NCI-H2081 treated with DMSO at 0.1 percent for 48 hours (cell line): ENCODE results near the gene MCRS1.

Experiments used
- DNase-seq: peaks from one replicate; lab custom pipeline; 2025; lab: John Stamatoyannopoulos, UW

Gene MCRS1

DNA sequence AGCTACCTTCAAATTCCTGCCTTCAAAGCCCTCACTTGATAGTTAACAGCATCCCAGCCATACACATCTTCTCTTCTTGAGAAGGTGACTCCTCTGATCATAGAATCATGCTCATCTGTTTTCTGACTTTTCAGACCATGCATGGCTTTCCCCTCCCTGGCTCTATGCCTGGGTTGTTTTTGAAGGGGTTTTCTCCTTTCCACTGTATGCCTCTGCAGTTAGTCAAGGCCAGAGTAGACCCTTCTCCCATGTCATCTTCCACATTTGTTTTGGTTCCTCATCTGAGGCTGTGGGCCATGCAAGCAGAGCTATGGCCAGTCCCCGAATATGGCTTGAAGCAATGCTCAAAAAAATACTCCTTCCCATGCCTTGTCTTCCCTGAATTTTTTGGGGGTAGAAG, 14.3 kb upstream of the MCRS1 start:
- DNase-seq, result no peak

DNA sequence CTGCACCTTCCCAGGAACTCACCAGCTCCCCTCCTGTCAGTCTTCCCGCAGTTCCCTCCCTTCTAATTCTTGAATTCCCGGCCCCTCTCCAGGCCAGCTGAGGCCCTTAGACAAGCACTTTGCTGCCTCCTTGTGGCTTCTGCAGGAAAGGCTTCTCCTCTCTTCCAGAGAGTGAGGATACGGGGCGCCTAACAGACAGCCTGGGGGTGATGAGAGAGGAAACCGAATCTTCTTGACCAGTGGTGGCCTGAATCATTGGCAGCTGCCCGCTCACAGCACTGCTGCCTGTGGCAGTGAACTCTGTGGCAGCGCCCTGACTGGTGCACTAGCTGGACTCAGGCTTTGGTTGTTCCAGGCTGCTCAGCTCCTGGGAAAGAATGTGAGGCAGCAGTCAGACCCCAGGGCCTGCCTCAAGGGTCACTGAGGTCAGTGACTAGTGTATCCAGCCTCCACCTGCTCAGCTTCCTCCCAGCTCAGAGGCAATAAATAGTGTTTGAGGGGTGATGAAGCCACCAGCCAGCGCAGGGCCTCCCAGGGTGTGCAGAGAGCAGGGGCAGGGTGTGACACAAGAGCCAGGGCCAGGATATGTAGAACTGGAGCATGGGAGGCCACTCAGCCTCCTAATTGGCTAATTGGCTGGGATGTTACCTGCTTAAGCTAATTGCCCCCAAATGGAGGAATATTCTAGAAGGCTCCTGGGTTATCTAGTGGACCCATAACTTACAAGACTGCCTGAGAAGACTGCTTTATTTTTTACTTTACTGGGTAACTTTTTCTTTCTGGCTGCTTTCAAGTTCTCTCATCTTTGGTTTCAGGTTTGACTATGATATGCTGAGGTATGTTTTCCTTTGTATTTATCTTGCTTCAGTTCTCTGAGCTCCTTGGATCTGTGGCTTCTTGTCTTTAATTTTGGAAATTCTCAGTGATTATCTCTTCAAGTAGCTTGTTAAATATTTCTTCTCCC, 12.9 kb upstream of the MCRS1 start:
- DNase-seq, result peak; percentile 1

DNA sequence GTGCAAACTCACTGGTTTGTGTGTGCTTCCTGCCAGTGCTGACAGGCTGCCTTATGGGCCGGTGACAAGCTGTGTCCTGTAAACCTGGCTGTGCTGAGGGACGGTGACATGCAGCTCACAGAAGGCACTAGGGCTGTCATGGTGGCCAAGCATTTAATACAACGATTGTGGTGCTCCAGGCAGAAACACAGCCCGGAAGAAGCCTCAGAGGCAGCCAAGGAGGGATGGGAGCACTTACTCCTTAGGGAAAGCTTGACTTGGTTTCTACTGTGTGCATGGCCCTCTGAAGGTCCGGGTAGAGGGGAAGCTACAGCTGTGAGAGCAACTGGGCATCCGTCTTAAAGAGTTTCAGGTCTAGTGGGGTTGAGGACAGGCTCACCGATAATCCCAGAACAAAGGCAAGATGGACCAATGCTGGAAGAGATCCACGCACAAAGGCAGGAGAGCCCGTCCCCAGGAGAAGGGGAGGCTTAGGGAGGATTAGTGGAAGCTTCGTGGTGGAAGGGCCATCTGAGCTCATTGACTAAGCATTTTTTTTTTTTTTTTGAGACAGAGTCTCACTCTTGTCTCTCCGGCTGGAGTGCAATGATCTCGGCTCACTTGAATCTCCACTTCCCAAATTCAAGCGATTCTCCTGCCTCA, 10.7 kb upstream of the MCRS1 start:
- DNase-seq, result no peak

DNA sequence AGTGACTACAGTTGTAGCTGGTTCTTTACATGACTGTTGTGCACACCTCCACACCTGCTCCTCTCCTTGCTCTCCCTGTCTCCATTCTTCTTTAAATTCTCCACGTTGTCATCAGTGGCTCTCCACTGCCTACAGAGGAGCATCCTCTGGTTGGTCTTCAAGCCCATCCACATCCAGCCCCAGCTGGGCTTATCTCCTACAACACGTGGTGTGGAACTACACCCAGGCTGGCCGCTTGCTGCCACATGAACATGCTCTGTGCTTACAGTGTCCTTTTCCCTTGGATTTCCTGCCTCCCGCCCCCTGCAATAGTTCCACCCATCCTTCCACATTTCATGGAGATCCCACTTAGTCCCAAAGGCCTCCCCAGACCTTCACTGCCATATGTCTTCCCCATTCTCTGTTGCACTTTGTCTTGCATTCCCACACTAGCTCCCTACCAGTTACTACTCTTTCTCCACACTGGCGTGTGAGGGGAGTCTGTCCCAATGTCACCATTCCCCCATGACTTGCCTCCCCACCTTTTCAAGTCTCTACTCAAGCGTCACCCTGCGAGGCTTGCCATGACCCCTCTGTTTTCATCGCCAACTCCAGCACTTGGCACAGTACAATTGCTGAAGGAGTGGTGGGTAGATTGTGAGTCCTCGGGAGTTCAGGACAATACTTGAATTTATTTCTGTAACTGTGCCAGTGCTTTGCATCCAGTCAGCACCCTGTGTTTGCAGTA, 9.8 kb upstream of the MCRS1 start:
- DNase-seq, result no peak

DNA sequence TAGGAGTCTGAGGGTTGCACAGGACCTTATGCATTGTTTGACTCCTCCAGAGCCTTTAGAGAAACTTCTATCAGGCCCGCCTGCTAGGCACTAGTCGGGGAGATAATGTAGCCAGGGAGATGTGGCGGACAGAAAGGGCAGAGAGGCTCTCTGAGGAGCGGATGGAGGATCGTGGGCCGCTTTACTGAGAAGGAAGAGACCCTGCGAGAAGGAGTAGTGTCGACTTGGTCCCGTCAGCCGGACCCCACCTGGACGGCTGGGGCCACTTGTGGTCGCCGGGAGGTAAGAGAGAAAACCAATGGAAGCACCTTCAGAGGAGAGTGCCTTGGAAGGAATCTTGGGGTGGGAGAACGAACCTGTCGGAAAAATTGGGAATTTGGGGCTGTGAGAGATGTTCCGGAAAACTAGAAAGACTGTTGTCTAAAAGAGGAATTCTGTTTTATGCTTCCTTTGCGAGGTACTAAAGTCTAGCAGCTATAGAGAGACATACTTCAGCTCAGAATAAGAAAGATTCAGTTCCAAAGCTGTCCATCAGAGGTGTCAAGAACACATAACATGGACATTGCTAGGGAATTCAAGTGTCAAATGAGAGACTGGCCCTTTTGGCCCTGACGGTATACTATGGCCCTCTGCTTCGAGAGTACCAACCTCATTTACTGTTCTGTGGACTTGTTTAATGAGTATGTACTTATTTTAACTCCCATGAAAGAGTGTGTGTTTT, 660 bp upstream of the MCRS1 start:
- DNase-seq, result no peak

DNA sequence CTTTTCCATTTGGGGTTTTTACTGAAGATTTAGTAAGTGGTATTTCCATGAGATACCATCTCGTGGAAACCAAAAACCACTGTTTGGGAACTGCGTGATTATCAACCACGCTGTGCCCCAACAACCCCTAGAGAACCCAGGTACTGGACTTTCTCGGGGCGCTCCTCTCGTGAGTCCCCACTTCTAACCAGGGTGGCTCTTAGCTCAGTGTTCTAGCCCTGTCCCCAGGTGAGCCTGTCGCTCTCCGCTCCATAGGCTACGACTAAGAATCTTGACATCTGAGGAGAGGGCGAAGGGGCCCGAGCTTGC, 686 bp downstream of the MCRS1 start:
- no peak for DNase-seq

DNA sequence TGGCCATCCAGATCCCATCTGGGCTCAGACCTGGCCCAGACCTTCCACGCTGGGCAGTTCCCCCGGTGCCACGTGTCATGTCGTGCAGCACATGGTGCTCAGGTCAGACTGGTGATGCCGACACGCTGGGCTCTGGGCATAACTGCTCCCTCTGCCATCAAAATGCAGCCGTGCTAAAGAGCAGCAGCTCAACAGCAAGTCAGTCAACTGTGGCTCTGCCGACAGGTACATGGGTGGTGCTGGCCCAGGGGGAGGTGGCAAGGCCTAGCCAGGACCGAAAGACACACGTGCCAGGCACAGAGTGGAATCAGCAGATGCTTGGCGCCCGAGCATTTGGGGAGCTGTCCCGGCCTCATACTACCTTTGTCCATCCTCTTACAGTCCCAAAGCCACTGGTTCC, 1.6 kb downstream of the MCRS1 start:
- no peak for DNase-seq

DNA sequence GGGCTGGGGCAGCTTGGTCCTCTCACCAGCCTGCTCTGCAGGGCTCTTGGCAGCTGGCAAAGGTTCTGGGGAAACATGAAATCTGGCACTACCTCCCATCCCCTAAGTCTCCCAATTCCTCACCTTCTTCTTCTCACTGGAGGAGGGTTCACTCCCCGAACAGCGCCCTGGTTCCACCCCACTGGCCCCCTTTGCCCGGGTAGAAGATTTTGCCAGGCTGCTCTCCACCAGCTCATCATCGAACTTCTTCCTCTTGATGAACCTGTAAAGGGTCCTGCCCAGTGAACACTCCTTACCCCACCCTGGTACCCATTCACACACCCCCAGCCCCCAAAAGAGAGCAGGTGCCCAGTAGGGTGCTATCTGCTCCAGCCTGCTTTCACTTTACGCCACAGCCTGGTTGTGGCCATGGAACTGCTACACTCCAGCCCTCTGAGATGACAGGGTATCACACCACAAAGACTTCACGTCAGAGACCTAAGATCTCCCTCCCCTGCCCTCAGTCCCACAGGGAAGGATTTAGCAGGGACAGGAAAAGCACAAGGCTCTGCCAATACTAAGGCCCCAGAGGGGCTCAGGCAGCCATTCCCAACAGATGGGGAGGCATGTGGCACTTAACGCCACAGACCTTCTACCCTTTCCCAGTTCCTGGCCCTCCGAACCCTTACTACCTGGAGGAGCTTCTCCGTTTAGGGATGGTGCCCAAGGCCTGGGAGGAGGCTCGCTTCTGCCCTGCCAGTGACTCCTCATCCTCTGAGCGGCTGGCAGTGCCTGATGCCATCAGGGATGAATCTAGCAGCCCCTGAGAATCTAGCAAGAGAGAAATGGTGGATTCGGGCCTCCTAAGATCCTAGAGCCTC, 2.3 kb downstream of the MCRS1 start:
- DNase-seq, result no peak

DNA sequence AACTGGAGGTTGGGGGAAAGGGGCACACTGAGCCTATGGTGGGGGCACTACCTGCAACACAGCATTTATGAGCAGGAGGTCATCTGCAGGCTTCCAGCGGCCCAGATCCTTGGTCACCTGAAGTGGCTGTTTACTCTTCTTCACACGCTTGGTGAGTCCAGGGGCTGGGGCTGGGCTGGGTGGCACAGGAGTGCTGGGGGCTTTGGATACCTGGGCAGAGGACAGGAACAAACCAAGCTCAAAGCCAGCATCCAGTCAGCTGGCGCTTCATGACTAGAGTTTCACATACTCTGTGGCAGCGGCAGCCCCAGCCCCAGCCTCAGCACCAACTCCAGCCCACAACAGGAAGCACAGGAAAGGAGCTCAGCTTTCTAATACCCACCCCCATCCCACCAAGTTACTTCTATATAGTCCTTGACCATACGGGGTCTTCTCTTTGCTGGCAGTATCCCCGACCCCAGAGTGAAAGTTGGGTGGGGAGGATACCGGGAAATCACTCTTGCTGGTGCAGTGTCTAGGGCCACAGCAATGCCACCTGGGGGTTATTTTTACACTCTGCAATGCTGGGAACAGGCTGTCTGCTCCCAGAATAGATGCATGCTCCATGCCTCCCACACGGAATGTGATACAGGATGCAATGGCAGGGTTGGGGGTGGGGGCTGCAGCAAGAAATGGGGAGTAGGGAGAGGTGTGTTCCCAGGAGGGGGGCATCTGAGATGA, 3.1 kb downstream of the MCRS1 start:
- DNase-seq, result no peak

DNA sequence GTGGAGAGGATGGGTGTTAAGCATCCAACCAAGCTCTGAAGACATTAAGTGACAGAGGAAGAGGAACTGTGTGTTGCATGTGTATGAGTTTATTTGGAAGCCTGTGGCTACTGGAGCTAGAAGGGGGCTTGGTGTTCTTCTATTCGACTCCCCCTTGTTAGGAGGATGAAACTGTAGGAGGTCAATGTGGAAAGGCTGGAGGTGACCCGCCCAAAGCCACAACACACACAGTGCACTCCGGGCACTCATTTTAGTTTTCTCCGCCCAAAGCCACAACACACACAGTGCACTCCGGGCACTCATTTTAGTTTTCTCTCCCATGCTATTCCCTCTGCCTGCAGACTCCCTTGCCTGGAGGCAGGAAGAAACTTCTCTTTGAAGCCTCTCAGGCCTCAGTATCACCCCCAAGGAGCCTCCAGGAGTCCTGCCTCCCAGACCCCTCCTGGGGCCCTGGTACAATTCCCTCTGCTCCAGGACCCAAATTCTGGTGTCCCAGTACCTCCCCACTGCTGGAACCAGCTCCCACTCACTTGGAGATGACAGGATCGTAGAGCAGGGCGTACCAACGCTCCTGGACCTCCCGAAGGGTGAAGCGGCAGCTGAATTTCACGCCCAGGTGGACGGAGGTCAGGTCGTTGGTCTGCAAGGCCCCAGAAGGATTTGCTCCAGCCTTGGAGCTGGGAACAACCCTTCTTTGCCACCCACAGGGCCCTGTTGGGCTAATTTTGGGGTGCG, 3.8 kb downstream of the MCRS1 start:
- no peak for DNase-seq

DNA sequence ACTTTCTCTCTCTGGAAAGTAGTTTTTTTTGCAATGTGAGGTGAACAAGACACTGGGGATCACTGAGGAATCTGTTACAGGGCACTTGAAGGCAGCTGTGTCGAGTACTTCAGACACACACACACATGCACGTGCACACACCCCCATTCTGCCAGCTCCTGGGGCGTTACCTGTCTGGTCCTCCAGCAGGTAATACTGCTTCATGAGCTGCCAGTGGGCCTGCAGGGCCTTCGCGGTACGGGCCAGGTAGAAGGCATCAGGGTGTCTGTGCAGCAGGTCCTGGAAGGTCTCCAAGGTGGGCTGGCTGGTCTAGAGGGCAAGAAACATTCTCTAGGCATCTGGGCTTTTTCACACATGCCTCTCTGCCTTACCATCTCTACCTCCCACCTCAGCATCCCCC, 5.1 kb downstream of the MCRS1 start:
- DNase-seq, result no peak

DNA sequence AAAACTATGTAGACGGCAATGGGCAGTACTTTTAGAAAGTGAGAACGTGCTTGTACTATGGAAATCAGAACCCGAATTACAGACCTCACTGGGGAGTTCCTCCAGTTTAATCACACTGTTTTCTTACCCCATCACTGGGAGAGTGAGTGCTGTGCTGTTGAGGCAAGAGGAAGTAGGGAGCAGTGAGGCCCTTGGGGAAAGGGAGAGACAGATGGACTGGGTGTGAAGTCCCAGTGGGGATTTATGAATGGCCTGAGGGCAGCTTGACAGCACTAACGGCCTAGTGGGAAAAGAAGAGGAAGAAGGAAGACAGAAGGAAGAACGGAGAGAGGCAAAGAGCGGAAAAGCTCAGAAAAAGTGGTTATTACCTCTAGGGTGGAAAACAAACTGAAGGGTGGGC, 5.7 kb downstream of the MCRS1 start:
- DNase-seq, result no peak

DNA sequence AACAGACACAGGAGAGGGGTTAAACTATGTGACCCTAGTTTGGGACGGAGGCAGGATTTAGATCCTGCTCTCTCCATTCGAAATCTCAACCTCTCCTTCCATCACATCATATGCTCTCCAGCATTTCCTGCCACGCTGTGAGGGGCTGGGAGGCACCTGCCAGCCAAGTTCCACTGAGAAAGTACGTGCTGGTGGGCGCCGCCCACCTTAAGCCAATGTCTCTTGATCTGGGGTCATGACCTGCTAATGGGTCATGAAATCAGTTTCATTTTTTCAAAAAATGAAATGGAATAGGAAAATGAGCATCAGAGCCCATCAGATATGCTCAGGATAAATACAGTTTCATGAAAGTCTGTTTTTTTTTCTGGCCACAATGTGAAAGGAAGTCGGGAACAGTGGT, 7.2 kb downstream of the MCRS1 start:
- DNase-seq, result no peak

DNA sequence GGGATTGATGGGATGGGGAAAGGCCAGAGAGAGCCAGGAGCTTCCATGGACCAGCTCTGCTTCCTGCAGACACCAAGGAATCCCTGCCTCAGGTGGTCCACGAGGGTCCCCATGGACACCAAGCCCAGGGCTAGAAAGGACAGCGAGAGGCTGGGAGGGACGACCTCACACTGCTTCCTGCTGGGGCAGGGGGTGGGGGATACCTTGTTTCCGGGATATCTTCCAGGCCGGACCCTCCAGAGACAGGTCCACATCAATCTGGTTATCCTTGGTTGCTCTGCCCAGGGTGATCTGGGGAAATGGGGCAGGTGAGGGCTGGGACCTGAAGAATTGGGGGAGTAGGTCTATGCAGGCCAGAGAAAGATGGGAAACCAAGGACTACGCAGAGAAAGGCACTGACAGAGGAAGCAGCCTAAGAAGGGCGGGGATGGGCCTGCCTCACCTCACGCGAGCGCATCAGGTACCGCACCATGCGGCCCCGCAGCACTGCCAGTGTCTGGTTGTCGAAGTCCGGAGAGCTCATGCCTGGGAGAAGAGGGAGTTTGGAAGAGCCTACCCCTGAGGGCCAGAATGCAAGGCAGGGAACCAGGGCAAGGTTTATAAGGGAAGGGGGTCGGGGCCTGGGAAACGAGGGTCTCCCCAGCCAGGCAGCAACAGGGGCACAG, 8.8 kb downstream of the MCRS1 start:
- no peak for DNase-seq

DNA sequence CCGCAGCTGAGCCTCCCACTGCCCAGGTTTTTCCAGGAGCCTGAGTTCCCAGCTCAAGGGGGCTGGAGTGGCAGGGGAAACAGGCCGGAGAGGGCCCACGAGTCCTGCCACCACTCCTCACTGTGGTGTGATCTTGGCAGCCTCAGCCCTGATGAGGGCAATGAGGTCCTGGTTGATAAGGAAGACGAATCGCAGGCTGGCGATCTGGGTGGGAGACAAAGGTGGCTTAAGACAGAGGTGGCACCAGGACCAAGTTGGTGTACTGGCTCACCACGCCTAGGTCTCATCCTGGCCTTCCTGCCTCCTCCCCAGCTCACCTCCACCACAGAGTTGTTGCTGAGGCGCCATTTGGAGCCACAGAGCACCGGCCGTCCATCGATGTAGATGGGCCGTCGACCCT, 9.4 kb downstream of the MCRS1 start:
- no peak for DNase-seq

DNA sequence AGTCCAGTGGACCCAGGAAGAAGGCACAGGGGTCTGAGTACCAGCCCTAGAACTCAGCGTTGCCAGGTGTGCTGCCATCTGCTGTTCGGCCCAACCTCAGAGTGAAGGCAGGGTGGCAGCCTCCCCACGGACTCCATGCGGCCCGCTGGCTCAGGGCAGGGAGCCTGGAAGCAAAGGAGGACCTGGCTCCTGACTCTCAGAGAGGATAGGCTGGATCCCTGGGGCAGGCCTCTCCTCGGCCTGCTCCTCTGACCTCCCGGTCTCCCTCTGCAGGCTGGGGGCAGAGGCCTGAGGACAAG, 10.1 kb downstream of the MCRS1 start:
- no peak for DNase-seq

DNA sequence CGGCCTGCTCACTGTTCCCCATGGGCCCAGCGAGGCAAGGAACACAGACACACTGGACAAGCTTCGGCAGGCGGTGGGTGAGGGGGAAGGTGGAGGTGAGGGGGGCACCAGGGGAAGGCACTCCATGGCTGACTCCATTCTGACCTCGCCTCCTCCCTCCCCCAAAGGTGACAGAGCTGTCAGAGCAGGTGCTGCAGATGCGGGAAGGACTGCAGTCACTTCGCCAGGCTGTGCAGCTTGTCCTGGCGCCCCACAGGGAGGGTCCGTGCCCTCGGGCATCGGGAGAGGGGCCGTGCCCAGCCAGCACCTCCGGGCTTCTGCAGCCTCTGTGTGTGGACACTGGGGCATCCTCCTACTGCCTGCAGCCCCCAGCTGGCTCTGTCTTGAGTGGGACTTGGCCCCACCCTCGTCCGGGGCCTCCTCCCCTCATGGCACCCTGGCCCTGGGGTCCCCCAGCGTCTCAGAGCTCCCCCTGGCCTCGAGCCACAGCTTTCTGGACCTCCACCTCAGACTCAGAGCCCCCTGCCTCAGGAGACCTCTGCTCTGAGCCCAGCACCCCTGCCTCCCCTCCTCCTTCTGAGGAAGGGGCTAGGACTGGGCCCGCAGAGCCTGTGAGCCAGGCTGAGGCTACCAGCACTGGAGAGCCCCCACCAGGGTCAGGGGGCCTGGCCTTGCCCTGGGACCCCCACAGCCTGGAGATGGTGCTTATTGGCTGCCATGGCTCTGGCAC, 10.6 kb downstream of the MCRS1 start:
- no peak for DNase-seq

DNA sequence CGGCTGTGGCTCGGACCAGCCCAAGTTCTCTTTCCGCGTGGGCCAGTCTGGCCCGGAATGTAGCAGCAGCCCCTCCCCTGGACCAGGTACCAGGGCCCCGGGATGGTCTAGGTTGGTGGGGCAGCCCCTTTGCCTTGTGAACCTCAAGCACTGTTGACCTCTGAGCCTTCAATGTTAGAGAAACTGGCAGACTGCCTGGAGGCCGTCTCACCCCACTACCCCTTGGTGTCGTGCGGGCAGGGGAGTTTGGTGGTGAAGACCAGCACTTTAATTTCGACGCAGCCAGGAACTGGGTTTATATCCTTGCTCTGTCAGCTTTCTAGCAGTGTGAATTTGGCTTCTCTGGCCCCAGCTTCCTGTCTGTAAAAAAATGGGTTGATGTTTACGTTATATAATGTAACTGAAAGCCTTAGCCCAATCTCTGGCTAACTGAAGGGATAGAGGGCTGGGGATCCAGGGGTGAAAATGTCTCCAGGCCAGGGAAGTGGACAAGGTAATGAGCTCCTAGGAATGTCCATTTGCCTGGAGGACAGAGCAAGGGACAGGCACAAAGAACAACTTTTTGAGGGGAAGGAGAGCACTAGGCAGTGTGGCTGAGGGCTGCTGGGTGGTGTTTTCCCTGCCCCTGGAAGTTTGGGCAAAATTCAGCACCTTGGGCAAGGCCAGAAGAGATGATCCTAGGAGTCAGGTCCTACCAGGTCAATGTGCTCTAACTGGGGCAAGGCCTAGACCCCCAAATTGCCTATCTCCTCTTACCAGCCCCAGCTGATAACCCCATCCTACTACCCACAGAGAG, 11.4 kb downstream of the MCRS1 start:
- no peak for DNase-seq
